CD4-positive, alpha-beta T cell treated with Interleukin-12 subunit alpha and Interleukin-12 subunit beta, for 1 hour (primary cell): ENCODE results near the gene PCCA.
A peak's percentile ranks its signal among the peaks of the same experiment; 100 is the strongest.
"Not testable (repeated sequence)": the region's sequence is repeated elsewhere in the genome, so short reads cannot be mapped to it uniquely, and the experiment has no call there.

Source experiments
- DNase-seq: peaks from one replicate; pipeline ENCODE4 v3.0.0-alpha.2; 2020

PCCA gene

DNA sequence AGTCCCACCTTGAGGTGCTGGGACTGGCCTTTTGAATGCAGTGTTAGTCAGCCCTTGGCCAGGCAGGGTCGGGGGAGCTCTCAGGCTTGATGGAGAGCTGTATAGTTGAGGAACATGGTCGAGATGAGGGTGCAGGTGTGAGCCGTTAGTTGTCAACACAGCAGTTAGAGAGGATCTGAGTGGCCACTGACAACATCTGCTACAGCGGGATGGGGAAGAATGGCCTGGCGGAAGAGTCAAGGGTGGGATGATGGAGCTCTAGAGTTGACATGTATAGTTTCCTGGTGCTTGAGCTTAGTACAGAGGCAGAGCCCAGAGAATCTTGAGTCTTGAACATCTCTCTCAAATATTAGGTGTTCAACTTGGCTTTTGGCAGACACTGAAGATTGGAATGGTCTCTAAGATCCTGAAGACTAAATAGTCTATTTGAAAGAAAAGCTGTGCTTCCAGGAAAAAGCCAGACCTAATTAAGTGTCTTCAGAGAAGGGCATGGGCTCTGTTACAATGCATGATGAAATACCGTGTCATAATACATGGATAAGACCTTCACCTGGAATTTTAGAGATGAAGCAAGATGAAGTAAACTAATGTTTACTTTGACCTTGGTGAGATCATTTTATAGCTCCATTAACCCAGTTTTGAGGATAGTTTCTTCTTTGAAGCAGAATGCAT, 9.7 kb downstream of the PCCA start:
- no peak for DNase-seq

GRCh38 chr13:100099117-100099445, 10.2 kb downstream of the PCCA start:
- not testable (repeated sequence) for DNase-seq

GRCh38 chr13:100100115-100100879, 11.4 kb downstream of the PCCA start:
- no peak for DNase-seq

DNA sequence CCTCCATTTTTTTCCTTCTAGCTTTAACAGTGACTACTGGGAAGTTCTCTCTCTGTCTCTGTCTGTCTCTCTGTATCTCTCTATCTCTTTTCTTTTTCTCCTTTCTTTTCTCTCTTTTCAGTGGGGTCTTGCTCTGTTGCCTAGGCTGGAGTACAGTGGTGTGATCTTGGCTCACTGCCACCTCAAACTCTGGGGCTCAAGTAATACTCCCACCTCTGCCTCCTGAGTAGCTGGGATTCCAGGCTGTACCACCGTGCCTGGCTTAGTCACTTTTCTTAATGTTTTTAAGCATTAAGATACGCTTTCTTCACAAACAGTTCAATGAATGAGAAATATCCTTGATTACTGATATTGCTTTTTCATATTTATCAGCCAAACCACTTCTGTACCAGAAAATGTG, 13.1 kb downstream of the PCCA start:
- DNase-seq: no peak

DNA sequence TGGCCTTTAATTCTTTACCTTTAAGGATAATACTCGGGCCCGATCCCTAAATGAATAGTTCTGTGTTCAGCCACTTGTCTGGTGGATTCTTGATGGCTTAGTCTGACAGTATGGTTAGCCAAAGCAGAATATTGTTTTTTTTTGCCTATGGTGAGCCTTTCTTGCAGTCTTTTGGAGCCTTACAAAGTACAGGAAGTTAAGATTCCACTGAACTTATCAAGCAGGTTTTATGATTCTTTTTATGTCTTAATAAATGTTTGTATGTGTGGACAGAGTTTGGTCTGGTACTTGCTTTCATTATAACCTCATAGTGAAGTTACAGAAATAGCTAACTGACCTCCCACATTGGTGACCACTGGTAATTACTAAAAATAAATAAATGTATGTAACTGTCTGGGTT, 17.1 kb downstream of the PCCA start:
- no peak for DNase-seq

- DNase-seq: no peak
Measured at GRCh38 chr13:100106705-100107104, 17.8 kb downstream of the PCCA start.

DNA sequence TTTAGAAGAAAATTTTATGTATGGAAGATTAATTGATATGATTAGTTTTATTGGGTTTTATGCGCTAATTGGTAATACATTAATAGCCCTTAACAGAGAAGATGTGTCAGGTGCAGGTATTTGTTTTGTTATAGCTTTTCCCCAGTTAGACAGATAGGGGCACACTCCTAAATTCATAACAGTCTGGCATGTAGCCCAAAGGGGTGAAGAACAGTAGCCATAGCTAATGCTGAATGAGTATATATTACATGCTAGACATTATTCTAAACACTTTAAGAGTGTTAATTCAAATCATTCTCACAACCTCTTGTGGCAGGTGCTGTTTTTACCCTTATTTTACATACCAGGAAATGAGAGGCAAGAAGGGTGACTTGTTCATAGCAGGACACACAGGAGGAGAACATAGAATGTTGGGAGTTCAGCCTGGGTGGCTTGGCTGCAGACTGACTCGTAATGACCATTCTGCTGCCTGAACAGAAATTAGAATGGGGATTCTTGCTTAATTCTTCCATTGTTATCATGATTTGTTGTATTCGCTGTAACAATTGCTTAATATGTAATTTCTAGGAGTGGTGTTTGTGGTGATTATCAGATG, 20.1 kb downstream of the PCCA start:
- DNase-seq: no peak

DNA sequence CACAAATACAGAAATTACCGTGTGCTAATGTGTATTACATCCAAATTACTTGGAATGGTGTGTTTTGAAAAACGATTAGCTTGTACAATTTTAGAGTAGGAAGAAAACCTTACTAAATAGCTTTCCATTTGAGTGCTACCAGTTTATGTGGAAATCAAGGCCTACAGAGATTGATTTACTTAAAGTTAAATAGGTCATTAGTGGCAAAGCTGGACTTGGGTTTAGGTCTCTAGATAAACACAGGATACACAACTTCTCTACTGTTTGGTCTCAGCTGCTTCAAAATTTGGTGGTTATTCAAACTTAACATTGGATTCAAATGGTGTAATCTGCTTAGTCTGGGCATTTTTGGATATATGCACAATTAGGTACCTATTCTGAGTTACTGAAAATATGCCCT, 21.4 kb downstream of the PCCA start:
- no peak for DNase-seq

DNA sequence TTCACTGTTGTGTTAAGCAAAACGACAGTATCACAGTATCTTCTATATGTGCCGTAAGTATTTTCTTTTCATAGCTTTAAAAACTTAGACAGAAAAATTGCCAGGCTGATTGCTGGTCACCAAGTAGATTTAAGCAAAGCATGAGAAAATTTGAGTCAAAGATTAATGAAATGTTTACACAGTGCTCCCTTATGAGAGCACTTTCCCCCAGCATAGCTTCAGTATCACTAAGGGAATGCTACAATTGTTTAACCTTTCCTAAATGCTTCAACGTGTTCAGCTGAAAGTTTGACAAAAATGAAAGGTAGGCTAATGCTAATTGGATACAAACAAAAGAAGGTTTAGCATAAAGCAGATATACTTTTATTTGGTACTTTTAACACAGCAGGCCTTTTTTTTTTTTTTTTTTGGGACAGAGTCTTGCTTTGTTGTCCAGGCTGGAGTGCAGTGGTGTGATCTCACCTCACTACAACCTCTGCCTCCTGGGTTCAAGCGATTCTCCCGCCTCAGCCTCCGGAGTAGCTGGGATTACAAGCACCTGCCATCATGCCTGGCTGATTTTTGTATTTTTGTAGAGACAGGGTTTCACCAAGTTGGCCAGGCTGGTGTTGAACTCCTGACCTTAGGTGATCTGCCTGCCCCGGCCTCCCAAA, 23.4 kb downstream of the PCCA start:
- DNase-seq: no peak

DNA sequence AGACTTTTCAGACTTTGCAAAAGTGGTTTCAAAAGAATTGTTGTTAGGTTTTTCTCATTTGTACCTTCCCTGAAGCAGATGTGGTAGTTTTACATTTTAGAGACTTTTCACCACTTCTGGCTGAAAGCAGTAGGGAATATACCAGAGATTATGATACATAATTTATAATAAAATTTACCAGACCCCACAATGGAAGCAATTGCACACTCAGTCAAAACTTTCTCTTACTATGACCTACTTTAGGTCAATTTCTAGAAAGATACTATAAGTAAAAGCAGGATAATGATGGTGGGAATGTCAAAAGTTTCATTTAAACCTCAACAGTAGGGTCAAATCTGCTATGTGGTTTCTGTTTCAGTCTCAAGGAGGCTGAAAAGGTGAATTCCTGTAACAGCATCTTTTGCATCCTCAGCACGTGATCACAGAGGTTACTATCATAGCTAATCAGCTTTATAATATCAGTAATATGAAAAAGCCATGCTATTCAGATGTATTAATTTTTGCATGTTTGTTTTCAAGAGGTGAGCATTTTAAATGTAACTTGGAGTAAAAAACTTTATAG, 26.9 kb downstream of the PCCA start:
- DNase-seq: no peak

- DNase-seq: no peak
Measured at GRCh38 chr13:100124265-100124664, 35.4 kb downstream of the PCCA start.

DNA sequence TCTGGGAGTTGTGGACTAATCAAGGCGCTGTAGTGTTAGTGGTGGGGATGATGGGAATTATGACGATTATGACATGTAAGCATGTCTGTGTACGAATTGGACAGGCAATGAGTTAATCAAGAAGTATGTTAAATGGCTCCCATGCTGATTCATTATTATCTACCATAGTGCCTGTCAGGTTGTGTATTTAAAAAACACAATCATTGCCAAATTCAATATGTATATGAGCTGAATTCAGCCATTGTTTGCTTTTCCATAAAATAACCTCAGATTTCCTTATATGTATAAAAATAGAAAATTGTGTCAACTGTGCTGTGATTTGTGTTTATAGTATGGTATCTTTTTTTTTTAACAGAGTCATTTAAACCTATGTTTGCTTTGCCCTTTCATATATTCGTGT, 37.1 kb downstream of the PCCA start:
- DNase-seq: no peak

- DNase-seq: no peak
Measured at GRCh38 chr13:100128373-100128772, 39.5 kb downstream of the PCCA start.

DNA sequence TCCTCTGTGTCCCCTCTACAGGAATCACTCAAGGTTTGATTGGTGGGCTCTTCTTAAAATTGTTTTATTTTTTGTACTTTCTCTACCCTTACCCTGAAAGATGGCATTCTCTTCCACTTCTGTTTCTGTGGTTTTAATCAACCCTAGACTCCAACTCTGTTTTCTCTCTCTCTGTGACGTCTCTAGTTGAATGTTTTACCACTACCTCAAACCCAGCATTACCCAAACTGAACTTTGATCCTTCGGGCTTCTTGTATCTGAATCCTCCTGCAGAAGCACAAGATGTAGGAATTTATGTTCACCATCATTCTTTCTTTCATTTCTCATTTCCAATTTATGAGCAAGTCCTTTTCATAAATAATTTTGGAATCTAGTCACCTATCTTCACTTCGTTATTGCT, 39.9 kb downstream of the PCCA start:
- DNase-seq: no peak

GRCh38 chr13:100129605-100130004, 40.7 kb downstream of the PCCA start:
- DNase-seq: peak; percentile 4

- no peak for DNase-seq
Measured at GRCh38 chr13:100130092-100130491, 41.2 kb downstream of the PCCA start.

DNA sequence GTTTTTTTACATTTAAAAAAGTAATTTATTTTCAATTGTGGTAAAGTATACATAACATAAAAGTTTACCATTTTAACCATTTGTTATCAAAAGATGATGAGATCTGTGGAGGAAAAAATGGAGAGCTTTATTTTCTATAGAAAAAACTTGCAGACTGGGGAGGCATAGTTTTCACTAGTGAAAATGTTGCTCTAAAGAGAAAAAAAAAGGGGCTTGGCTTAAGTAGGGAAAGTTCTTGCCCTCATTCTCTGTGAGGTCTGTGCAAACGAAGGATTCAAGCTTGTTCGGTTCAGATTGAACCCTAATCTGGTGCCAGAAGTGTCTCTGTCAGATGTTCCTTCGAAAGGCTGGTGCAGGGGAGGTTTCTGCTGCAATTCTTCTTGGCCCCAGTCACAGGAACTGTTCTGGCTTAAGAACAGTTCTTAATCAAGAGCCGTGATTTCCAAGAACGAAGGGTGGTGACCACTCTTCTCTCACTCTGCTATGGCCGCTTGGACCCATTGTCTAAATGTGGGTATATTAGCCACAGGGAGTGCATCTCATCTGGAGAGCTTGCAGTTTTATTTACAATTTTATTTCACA, 42.1 kb downstream of the PCCA start:
- DNase-seq: no peak

GRCh38 chr13:100131863-100132574, 43.1 kb downstream of the PCCA start:
- no peak for DNase-seq

DNA sequence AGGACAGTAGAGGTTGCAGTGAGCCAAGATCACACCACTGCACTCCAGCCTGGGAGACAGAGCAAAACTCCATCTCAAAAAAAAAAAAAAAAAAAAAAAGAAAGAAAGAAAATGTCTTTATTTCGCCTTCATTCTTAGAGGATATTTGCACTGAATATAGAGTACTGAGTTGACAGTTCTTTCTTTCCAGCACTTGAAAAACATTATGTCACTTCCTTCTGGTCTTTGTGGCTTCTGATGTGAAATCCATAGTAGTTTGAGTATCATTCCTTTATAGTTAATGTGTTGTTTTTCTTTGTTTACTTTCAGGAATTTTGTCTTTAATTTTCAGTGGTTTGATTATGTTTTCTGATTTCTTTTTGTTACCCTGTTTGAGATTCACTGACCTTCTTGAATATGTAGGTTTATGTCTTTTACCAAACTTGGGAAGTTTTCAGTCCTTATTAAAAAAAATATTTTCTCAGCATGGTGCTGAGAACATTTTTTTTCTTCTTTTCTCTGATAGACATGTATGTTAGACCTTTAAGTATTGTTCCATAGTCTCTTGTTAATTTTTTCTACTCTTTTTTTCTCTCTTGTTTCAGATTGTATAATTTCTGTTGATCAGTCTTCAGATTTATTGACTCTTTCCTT, 50.1 kb downstream of the PCCA start:
- DNase-seq: no peak

- no peak for DNase-seq
Measured at GRCh38 chr13:100139817-100140216, 50.9 kb downstream of the PCCA start.

- no peak for DNase-seq
Measured at GRCh38 chr13:100140441-100140840, 51.5 kb downstream of the PCCA start.

DNA sequence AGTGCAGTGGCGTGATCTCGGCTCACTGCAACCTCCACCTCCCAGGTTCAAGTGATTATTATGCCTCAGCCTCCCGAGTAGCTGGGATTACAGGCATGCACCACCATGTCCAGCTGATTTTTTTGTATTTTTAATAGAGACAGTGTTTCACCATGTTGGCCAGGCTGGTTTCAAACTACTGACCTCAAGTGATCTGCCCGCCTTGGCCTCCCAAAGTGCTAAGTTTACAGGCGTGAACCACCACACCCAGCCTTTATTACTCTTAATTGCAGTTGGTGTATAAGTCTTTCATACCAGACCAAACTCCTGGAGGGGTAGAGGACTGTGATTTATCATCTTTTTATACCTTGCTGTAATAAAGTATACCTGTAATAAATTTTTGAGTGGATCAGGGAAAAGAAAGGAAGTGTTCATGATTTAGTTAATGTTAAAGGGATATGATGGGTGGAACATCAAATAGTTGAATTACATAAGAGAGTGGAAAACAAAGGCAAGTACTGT, 52.6 kb downstream of the PCCA start:
- DNase-seq: not testable (repeated sequence)
